CD4-positive, CD25-positive, alpha-beta regulatory T cell (primary cell): ENCODE data around the gene HDAC8. TPM values are rescaled to one million over a fixed set of nuclear protein-coding genes. Genes with fewer than 3 reads are reported as not detected.

Experiments used
- ATAC-seq, 2 donors: fragments of 150-1000 bp; cut with Tn5 transposase; one replicate each; pipeline ENCODE4 v1.10.0; 2021; ENCODE audit warnings: low read depth in 2 of 2, moderate number of reproducible peaks in 2 of 2, moderate library complexity in 1 of 2
- DNase-seq, 3 donors: peaks; one replicate each; pipeline versions ENCODE4 v3.0.0 to v3.0.0-alpha.2; 2012 to 2022; ENCODE audit warnings: mixed read lengths in 1 of 3
- H3K27ac ChIP-seq: one replicate; pipeline ENCODE4 v1.7.0; 2013; ENCODE audit warnings: mild to moderate bottlenecking, low read length; ENCODE audit not compliant: insufficient read depth, poor library complexity, severe bottlenecking
- H3K27me3 ChIP-seq: one replicate; pipeline ENCODE4 v1.7.0; 2013; ENCODE audit warnings: low read length; ENCODE audit not compliant: control insufficient read depth, insufficient read depth
- H3K36me3 ChIP-seq: one replicate; pipeline ENCODE4 v1.7.0; 2013; ENCODE audit warnings: mild to moderate bottlenecking, low read length, moderate library complexity; ENCODE audit not compliant: control insufficient read depth, insufficient read depth
- H3K4me1 ChIP-seq: 2 replicates; pipeline ENCODE4 v1.7.0; 2013; ENCODE audit warnings: mild to moderate bottlenecking, low read length; ENCODE audit not compliant: insufficient read depth, control insufficient read depth, poor library complexity, severe bottlenecking
- H3K4me3 ChIP-seq: one replicate; pipeline ENCODE4 v1.7.0; 2013; ENCODE audit warnings: low read depth, mild to moderate bottlenecking, low read length, moderate library complexity
- H3K9me3 ChIP-seq, 2 experiments: 1 replicate in 1 of 2; 2 replicates in 1 of 2; pipeline ENCODE4 v1.7.0; 2013; ENCODE audit warnings: low read length in 2 of 2, mild to moderate bottlenecking in 1 of 2, moderate library complexity in 1 of 2; ENCODE audit not compliant: control insufficient read depth in 2 of 2
- H3K27ac Mint-ChIP-seq, 3 donors: one replicate each; pipeline ENCODE4 v1.8.0; 2020 to 2022; ENCODE audit warnings: mild to moderate bottlenecking in 3 of 3, mixed read lengths in 3 of 3, moderate library complexity in 2 of 3
- H3K27me3 Mint-ChIP-seq: one replicate; pipeline ENCODE4 v1.8.0; 2022; ENCODE audit warnings: mild to moderate bottlenecking, mixed read lengths
- H3K36me3 Mint-ChIP-seq: one replicate; pipeline ENCODE4 v1.8.0; 2020; ENCODE audit warnings: mixed read lengths
- H3K4me1 Mint-ChIP-seq, 4 donors: one replicate each; pipeline ENCODE4 v1.8.0; 2020 to 2022; ENCODE audit warnings: mixed read lengths in 4 of 4, mild to moderate bottlenecking in 1 of 4
- H3K4me3 Mint-ChIP-seq, 4 donors: one replicate each; pipeline ENCODE4 v1.8.0; 2020 to 2022; ENCODE audit warnings: mild to moderate bottlenecking in 4 of 4, mixed read lengths in 4 of 4, moderate library complexity in 3 of 4
- H3K9me3 Mint-ChIP-seq, 7 donors: one replicate each; pipeline ENCODE4 v1.8.0; 2020 to 2022; ENCODE audit warnings: mixed read lengths in 7 of 7, mild to moderate bottlenecking in 3 of 7, moderate library complexity in 2 of 7
- polyA plus RNA-seq, 4 donors: library from polyadenylated mRNA; unstranded; fragments of 300-500 nt; fragmentation: Illumina TruSeq; gene quantifications; one replicate each; pipeline ENCODE4 v1.2.3, GENCODE V29; 2021
- total RNA-seq: library from RNA; stranded (reverse); gene quantifications from one replicate; pipeline ENCODE4 v1.2.3, GENCODE V29; 2022

Gene HDAC8
- total and polyA plus RNA-seq, 5 donors from 2014 or later = 14.0 to 22.4 (median 17.6) TPM

DNA sequence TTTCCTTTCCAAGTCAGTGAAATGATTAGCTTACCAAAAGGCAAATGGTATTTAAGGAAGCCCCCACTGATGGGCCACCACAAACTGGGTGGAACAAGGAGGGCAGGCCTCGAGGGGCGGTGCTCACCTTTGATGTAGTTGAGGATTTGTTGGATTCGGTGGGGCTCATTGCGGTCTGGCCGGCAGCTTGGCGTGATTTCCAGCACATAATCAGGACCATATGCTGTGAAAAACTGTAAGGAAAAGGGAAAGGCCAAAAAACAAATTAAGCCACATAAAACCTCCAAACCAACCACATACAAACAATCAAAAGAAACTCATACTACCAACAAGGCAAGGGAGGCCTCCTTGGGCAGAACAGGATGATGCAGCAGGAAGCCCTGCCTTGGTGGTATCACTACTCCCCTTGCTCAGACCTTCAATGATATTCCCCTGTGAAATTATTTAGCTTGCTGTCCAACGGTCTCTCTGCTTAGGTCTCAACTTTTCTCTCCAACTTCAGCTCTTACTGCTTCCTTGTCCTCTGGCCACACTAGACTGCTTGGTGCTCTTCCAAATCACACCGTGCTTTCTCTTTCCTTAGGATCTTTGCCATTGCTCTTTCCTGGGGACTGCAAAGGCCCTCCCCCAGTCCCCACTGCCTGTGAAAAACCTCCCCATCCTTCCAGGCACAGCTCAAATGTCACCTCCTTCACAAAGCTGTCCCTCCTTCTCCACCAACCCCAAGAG, 220.9 kb downstream of the HDAC8 start:
- Histone ChIP-seq H3K27ac (no peak overlapping the region), H3K9me3 (no peaks in the 10 kb centered on the region), H3K4me1 (no peaks in the 10 kb centered on the region), H3K27me3 (no peaks in the 10 kb centered on the region), H3K4me3 (no peak overlapping the region), H3K36me3 (peaks cover 4% of the 10 kb centered on the region)
- no peak overlapping the region for H3K4me3 Mint-ChIP-seq
- peaks cover 25% of the 10 kb centered on the region for H3K36me3 Mint-ChIP-seq
- no peaks in the 10 kb centered on the region for H3K9me3 Mint-ChIP-seq
- DNase-seq = no peak
- peak overlapping the region in 1 of 3 donors; percentile 14 for H3K27ac Mint-ChIP-seq
- H3K4me1 Mint-ChIP-seq = peaks cover 0 to 13% (median under 1%) of the 10 kb centered on the region in 4 donors
- no peak for ATAC-seq
- H3K27me3 Mint-ChIP-seq = no peaks in the 10 kb centered on the region

- Histone ChIP-seq H3K4me3 (no peak overlapping the region), H3K4me1 (no peaks in the 10 kb centered on the region), H3K27me3 (no peaks in the 10 kb centered on the region), H3K27ac (no peak overlapping the region), H3K36me3 (peaks cover 4% of the 10 kb centered on the region), H3K9me3 (no peaks in the 10 kb centered on the region)
- H3K36me3 Mint-ChIP-seq = peaks cover 20% of the 10 kb centered on the region
- DNase-seq (peak in 1 of 3 donors; percentile 17), ATAC-seq (no peak)
- H3K27me3 Mint-ChIP-seq = no peaks in the 10 kb centered on the region
- peaks cover 0 to 13% (median under 1%) of the 10 kb centered on the region in 4 donors for H3K4me1 Mint-ChIP-seq
- H3K4me3 Mint-ChIP-seq = no peak overlapping the region
- no peaks in the 10 kb centered on the region for H3K9me3 Mint-ChIP-seq
- no peak overlapping the region for H3K27ac Mint-ChIP-seq
Measured at GRCh38 chrX:72349190-72349589, 223.5 kb downstream of the HDAC8 start.

DNA sequence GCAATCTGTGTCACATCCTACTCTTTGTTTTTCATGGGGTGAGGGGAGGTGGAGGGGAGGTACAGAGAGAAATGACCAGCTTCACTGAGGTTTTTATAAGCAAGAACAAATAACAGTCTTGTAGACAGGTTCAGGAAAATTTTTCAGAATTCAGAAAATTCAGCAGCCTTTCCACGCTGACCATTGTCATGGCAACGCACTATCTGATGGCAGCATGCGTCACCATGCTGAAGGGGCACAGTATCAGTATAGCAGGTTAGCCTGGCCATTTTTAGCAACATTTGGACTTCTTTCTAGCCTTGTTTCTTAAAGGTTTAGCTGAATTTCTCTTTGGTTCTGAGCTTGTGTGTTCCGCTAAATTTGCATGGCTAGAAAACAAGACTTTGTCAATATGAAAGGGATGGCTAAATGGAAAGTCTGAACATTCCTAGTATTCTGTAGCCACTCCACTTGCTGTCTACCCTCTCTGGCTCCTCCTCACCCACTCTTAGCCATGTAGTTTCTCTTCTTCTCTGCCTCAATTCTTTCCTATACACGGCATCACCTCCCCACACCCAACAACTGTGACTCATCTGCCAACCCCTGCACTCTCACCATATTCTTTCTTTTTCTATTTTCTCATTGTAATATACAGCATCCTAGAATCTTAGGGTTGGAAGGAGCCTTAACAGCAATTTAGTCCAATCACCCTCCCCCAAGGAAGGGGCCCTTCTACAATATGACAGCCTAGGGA, 224.2 kb downstream of the HDAC8 start:
- Mint-ChIP-seq H3K4me3 (no peak overlapping the region), H3K36me3 (peaks cover 20% of the 10 kb centered on the region)

GRCh38 chrX:72347366-72347765, 225.3 kb downstream of the HDAC8 start:
- Histone ChIP-seq H3K4me3 (no peak overlapping the region), H3K36me3 (peaks cover 4% of the 10 kb centered on the region), H3K9me3 (no peaks in the 10 kb centered on the region), H3K4me1 (no peaks in the 10 kb centered on the region), H3K27ac (no peak overlapping the region), H3K27me3 (no peaks in the 10 kb centered on the region)
- peaks cover 14% of the 10 kb centered on the region for H3K36me3 Mint-ChIP-seq
- ATAC-seq = no peak
- no peaks in the 10 kb centered on the region for H3K27me3 Mint-ChIP-seq
- H3K9me3 Mint-ChIP-seq = no peaks in the 10 kb centered on the region
- DNase-seq = no peak
- no peak overlapping the region for H3K4me3 Mint-ChIP-seq
- H3K27ac Mint-ChIP-seq = no peak overlapping the region
- H3K4me1 Mint-ChIP-seq = peaks cover 0 to 13% (median under 1%) of the 10 kb centered on the region in 4 donors

More for the DNA sequence above, 224.2 kb downstream of the HDAC8 start:
- ATAC-seq (no peak), DNase-seq (no peak)
- Histone ChIP-seq H3K27me3 (no peaks in the 10 kb centered on the region), H3K4me3 (no peak overlapping the region), H3K4me1 (no peaks in the 10 kb centered on the region), H3K27ac (no peak overlapping the region), H3K36me3 (peaks cover 4% of the 10 kb centered on the region), H3K9me3 (no peaks in the 10 kb centered on the region)
- H3K9me3 Mint-ChIP-seq = no peaks in the 10 kb centered on the region
- H3K27me3 Mint-ChIP-seq = no peaks in the 10 kb centered on the region
- H3K27ac Mint-ChIP-seq = no peak overlapping the region
- peaks cover 0 to 13% (median under 1%) of the 10 kb centered on the region in 4 donors for H3K4me1 Mint-ChIP-seq

DNA sequence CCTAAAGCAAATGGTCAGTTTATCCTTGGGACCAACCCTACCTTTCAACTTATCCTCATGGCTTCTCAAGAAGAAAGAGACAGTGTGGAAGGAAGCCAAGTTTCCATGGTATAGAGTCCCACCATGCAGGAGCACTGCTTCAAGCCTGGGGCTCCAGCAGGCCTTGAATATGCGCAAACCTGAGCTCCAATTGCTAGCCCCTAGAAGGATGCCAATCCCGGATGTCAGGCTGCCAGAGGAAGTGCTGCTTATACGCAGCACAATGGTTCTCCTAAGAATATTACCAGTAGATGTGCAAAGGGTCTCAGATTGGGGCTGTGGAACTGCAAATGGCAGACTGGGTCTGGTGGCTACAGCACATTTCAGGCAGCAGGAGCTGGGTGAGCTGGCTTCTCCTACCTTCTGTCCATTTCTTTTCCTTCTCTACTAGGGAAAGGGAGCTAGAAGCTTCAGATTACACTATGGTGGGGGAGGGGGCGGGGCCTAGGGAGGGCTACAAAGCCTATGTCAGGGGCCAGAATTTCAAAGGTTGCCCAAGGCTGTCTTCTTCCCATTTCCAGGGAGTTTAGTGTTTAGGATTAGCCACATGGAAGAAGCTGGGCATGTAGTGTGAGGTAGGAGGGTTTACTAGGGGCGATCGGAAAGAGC, 226.2 kb downstream of the HDAC8 start:
- Histone ChIP-seq H3K4me3 (no peak overlapping the region), H3K27me3 (no peaks in the 10 kb centered on the region), H3K27ac (no peak overlapping the region), H3K9me3 (no peaks in the 10 kb centered on the region), H3K4me1 (no peaks in the 10 kb centered on the region), H3K36me3 (peaks cover 4% of the 10 kb centered on the region)
- no peak overlapping the region for H3K4me3 Mint-ChIP-seq
- no peaks in the 10 kb centered on the region for H3K9me3 Mint-ChIP-seq
- H3K27me3 Mint-ChIP-seq = no peaks in the 10 kb centered on the region
- ATAC-seq = no peak
- peaks cover 8% of the 10 kb centered on the region for H3K36me3 Mint-ChIP-seq
- peaks cover 0 to 13% (median under 1%) of the 10 kb centered on the region in 4 donors for H3K4me1 Mint-ChIP-seq
- no peak for DNase-seq
- H3K27ac Mint-ChIP-seq = no peak overlapping the region

DNA sequence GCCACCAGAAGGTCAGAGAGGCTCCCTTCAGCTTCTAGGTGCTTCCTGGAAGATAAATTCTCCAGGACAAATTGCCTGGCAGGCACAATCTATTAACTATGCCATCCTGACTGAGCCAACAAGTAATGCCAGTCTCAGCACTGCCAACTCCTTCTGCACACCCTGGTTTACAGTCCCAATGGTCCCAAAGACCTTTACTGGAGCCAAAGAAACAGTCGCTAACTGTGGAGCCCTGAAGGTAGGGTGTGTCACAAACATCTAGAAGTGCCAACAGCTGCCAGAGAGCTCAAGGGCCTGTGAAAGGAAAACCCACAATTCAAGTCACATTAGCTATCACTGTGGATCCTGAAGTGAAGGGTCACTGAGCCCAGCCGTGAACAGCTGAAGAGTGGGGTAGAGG, 232.0 kb downstream of the HDAC8 start:
- Mint-ChIP-seq H3K4me3 (no peak overlapping the region), H3K9me3 (no peaks in the 10 kb centered on the region), H3K27ac (no peak overlapping the region), H3K36me3 (peaks cover 7% of the 10 kb centered on the region), H3K4me1 (no peaks in the 10 kb centered on the region), H3K27me3 (no peaks in the 10 kb centered on the region)
- Histone ChIP-seq H3K27ac (no peak overlapping the region), H3K4me1 (no peaks in the 10 kb centered on the region), H3K36me3 (no peaks in the 10 kb centered on the region), H3K27me3 (no peaks in the 10 kb centered on the region), H3K9me3 (no peaks in the 10 kb centered on the region), H3K4me3 (no peak overlapping the region)
- DNase-seq = no peak
- no peak for ATAC-seq

DNA sequence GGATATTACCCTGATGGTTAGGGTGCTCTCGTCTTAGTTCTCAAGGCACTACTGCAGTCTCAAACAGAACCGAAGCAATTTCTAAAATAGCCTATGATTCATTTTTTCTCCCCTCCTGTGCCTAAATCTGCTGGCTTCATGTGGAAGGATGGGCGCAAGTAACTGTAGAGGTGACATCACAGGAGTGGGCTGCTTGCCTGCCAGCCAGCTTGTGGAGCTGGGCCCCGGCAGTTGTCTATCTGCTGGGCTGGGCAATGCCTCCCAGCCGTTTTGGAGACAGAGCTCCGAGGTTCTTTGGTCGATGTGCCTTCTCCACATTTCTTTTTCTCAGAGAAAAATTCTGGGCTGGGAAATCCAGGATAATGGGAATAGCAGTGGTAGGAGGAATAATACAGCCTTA, 232.6 kb downstream of the HDAC8 start:
- H3K4me3 Mint-ChIP-seq = no peak overlapping the region
- H3K4me3 ChIP-seq = no peak overlapping the region
- no peak overlapping the region for H3K27ac ChIP-seq
- no peaks in the 10 kb centered on the region for H3K9me3 Mint-ChIP-seq
- peaks cover 11% of the 10 kb centered on the region for H3K36me3 Mint-ChIP-seq
- no peak for ATAC-seq
- no peaks in the 10 kb centered on the region for H3K4me1 ChIP-seq
- no peaks in the 10 kb centered on the region for H3K4me1 Mint-ChIP-seq
- H3K36me3 ChIP-seq = no peaks in the 10 kb centered on the region
- no peaks in the 10 kb centered on the region for H3K9me3 ChIP-seq
- DNase-seq = no peak
- no peaks in the 10 kb centered on the region for H3K27me3 ChIP-seq
- no peak overlapping the region for H3K27ac Mint-ChIP-seq
- H3K27me3 Mint-ChIP-seq = no peaks in the 10 kb centered on the region
